IMR-90 (cell line): ENCODE results near the gene TNFAIP8L1. TPM values are rescaled to one million over a fixed set of nuclear protein-coding genes. Genes with fewer than 3 reads are reported as not detected.

Source experiments
- ATAC-seq: fragments of 200-7000 bp; cut with Tn5 transposase; 2 replicates; pipeline ENCODE4 v1.9.1; 2020; ENCODE audit warnings: low read depth, mild to moderate bottlenecking, moderate library complexity
- BruUV-seq: library from RNA; stranded (reverse); fragments of 400-500 nt; replicated peaks from 2 replicates; lab custom pipeline; 2021; lab: Mats Ljungman, UMichigan
- CTCF ChIA-PET: fragments of 300-600 bp; formaldehyde crosslinking; extraction: SDS; loops from one replicate; lab custom pipeline; 2021; ENCODE audit warnings: antibody characterized with exemption; lab: Yijun Ruan, JAX
- POLR2A ChIA-PET: fragments of 300-600 bp; sonication (Branson Sonifier 250); formaldehyde crosslinking; loops from one replicate; lab custom pipeline; 2022; ENCODE audit warnings: antibody characterized with exemption; ENCODE audit not compliant: unreplicated experiment; lab: Charles Lee
- DNase-seq: peaks from one replicate; pipeline ENCODE4 v3.0.0; 2013
- H2AFZ ChIP-seq: replicated peaks from 2 replicates; pipeline ENCODE3; 2013; ENCODE audit warnings: low read length, mild to moderate bottlenecking; ENCODE audit not compliant: poor library complexity
- H2AK5ac ChIP-seq: 2 replicates; pipeline ENCODE4 v1.6.1; 2013; ENCODE audit warnings: low read depth, low read length, inconsistent platforms
- H2AK9ac ChIP-seq: replicated peaks from 2 replicates; pipeline ENCODE3; 2013; ENCODE audit warnings: mild to moderate bottlenecking, low read depth, low read length, moderate library complexity; ENCODE audit not compliant: poor library complexity
- H2BK120ac ChIP-seq: 2 replicates; pipeline ENCODE4 v1.6.1; 2013; ENCODE audit warnings: low read depth, low read length, inconsistent platforms
- H2BK15ac ChIP-seq: 3 replicates; pipeline ENCODE4 v1.6.1; 2013; ENCODE audit warnings: low read depth, low read length, inconsistent platforms
- H2BK20ac ChIP-seq: 2 replicates; pipeline ENCODE4 v1.6.1; 2013; ENCODE audit warnings: low read depth, mild to moderate bottlenecking, inconsistent platforms, low read length, moderate library complexity
- H2BK5ac ChIP-seq: 2 replicates; pipeline ENCODE4 v1.6.1; 2013; ENCODE audit warnings: mild to moderate bottlenecking, low read depth, low read length, inconsistent platforms; ENCODE audit not compliant: poor library complexity, severe bottlenecking
- H3K14ac ChIP-seq: replicated peaks from 2 replicates; pipeline ENCODE4 v1.6.1; 2013; ENCODE audit warnings: low read depth, low read length, inconsistent platforms
- H3K18ac ChIP-seq: 2 replicates; pipeline ENCODE4 v1.6.1; 2013; ENCODE audit warnings: low read depth, low read length, control low read depth
- H3K23ac ChIP-seq: 2 replicates; pipeline ENCODE4 v1.6.1; 2013; ENCODE audit warnings: low read depth, low read length, inconsistent platforms
- H3K27ac ChIP-seq: 2 replicates; pipeline ENCODE4 v1.5.1; 2013; ENCODE audit warnings: mild to moderate bottlenecking, control low read depth, low read length; ENCODE audit not compliant: insufficient read depth
- H3K27me3 ChIP-seq: 2 replicates; pipeline ENCODE4 v1.6.1; 2013; ENCODE audit warnings: low read length; ENCODE audit not compliant: control insufficient read depth, insufficient read depth
- H3K36me3 ChIP-seq: 2 replicates; pipeline ENCODE4 v1.6.1; 2013; ENCODE audit warnings: low read length, mixed read lengths; ENCODE audit not compliant: control insufficient read depth, insufficient read depth
- H3K4ac ChIP-seq: 2 replicates; pipeline ENCODE4 v1.6.1; 2013; ENCODE audit warnings: low read depth, low read length, inconsistent platforms
- H3K4me1 ChIP-seq: 2 replicates; pipeline ENCODE4 v1.6.1; 2013; ENCODE audit warnings: low read length, mixed read lengths; ENCODE audit not compliant: control insufficient read depth, insufficient read depth
- H3K4me2 ChIP-seq: 2 replicates; pipeline ENCODE4 v1.6.1; 2013; ENCODE audit warnings: low read depth, mild to moderate bottlenecking, control low read depth, low read length, moderate library complexity
- H3K4me3 ChIP-seq: 2 replicates; pipeline ENCODE4 v1.5.1; 2013; ENCODE audit warnings: low read depth, mild to moderate bottlenecking, control low read depth, low read length, moderate library complexity; ENCODE audit not compliant: insufficient read depth
- H3K56ac ChIP-seq: 2 replicates; pipeline ENCODE4 v1.6.1; 2013; ENCODE audit warnings: low read length, inconsistent platforms; ENCODE audit not compliant: insufficient read depth; ENCODE audit errors: extremely low read depth
- H3K79me1 ChIP-seq, 2 experiments: 2 replicates each; pipeline ENCODE4 v1.6.1; 2013; ENCODE audit warnings: low read length in 2 of 2, inconsistent platforms in 1 of 2, low read depth in 1 of 2
- H3K9ac ChIP-seq: 2 replicates; pipeline ENCODE4 v1.6.1; 2013; ENCODE audit warnings: low read depth, low read length, control low read depth
- H3K9me1 ChIP-seq: 2 replicates; pipeline ENCODE4 v1.6.1; 2013; ENCODE audit warnings: low read length, inconsistent platforms; ENCODE audit not compliant: insufficient read depth
- H3K9me3 ChIP-seq: 2 replicates; pipeline ENCODE4 v1.6.1; 2013; ENCODE audit warnings: low read length; ENCODE audit not compliant: control insufficient read depth, insufficient read depth
- H4K20me1 ChIP-seq: 2 replicates; pipeline ENCODE4 v1.6.1; 2013; ENCODE audit warnings: low read length, inconsistent platforms; ENCODE audit not compliant: insufficient read depth
- H4K5ac ChIP-seq: 2 replicates; pipeline ENCODE4 v1.6.1; 2013; ENCODE audit warnings: mild to moderate bottlenecking, low read depth, low read length, control low read depth
- H4K8ac ChIP-seq, 2 experiments: 2 replicates each; pipeline ENCODE4 v1.6.1; 2013; ENCODE audit warnings: low read depth in 2 of 2, low read length in 2 of 2, control low read depth in 1 of 2, inconsistent platforms in 1 of 2
- H4K91ac ChIP-seq: 2 replicates; pipeline ENCODE4 v1.6.1; 2013; ENCODE audit warnings: low read depth, low read length, inconsistent platforms; ENCODE audit not compliant: insufficient read depth
- BHLHE40 ChIP-seq: fragments of 150-350 bp; IDR thresholded peaks from 2 replicates; pipeline ENCODE4 v1.6.1; 2016; ENCODE audit warnings: mild to moderate bottlenecking, low read depth, low read length
- CEBPB ChIP-seq: IDR thresholded peaks from 2 replicates; pipeline ENCODE4 v1.6.1; 2012; ENCODE audit warnings: low read depth, low read length, improper control_type of control experiment
- FOS ChIP-seq: fragments of 150-350 bp; IDR thresholded peaks from 2 replicates; pipeline ENCODE4 v1.6.1; 2016; ENCODE audit warnings: low read depth, low read length
- MAFK ChIP-seq: IDR thresholded peaks from 2 replicates; pipeline ENCODE4 v1.6.1; 2012; ENCODE audit warnings: low read depth, low read length, improper control_type of control experiment
- USF2 ChIP-seq: fragments of 150-350 bp; IDR thresholded peaks from 2 replicates; pipeline ENCODE4 v1.6.1; 2017; ENCODE audit warnings: mild to moderate bottlenecking, antibody characterized with exemption, low read length, low read depth
- WGBS, 2 experiments: methylation state at CpG; one replicate each; pipeline versions ENCODE4 v1.1.5 to v1.1.7; 2013; ENCODE audit warnings: missing lambda C conversion rate in 2 of 2; ENCODE audit not compliant: insufficient read length in 1 of 2; ENCODE audit errors: extremely low coverage in 2 of 2; 5-methylcytosine and 5-hydroxymethylcytosine counted together
- dilution Hi-C: fragments of 300-500 bp; cut with HindIII; formaldehyde crosslinking; loops from one replicate; pipeline ENCODE4 v1.14.3; 2018; ENCODE audit warnings: low sequenced_read_pairs; ENCODE audit not compliant: unreplicated experiment
- in situ Hi-C: fragments of 300-500 bp; cut with MboI; formaldehyde crosslinking; loops from 3 replicates; pipeline ENCODE4 v1.14.3; 2019; ENCODE audit warnings: low sequenced_read_pairs, inconsistent platforms, mixed read lengths
- intact Hi-C: fragments of 100-400 bp; cut with micrococcal nuclease; formaldehyde crosslinking; loops from 2 replicates; pipeline ENCODE4 v1.10.0; 2022
- polyA plus RNA-seq, 3 experiments: library from polyadenylated mRNA; depleted of rRNA; stranded (reverse); fragments of >200 nt; gene quantifications; 2 replicates each; pipeline ENCODE4 v1.2.3, GENCODE V29; 2012; ENCODE audit warnings: low replicate concordance in 1 of 3
- total RNA-seq: library from RNA; depleted of rRNA; stranded (reverse); fragments of >200 nt; gene quantifications from 2 replicates; pipeline ENCODE4 v1.2.3, GENCODE V29; 2012

Gene TNFAIP8L1
- total and polyA plus RNA-seq, 2 of the 4 experiments (the other 2 are of a cell fraction), result 2.5 to 6.0 TPM

DNA sequence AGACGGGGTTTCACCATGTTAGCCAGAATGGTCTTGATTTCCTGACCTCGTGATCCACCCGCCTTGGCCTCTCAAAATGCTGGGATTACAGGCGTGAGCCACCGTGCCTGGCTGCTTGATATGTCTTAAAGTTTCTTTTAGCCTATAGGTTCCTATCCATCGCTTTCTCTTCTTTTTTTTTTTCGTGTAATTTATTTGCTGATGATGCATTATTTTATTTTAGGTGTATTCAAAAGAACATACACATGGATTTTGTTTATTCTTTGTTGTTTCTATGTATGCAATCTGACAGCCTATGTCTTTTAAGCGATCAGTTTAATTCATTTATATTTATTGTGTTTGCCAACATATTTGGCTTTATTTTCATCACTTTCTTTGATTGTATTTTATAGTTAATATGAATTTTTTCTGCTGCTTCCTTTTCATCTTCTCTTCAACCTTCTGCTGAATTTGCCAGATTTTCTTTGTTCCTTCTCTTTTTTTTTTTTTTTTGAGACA lies 26.0 kb upstream of the TNFAIP8L1 start:
- CTCF ChIA-PET, result no interaction called here
- H3K27ac ChIP-seq, result no peak overlapping the region
- no peaks in the 10 kb centered on the region for H4K20me1 ChIP-seq
- no peak overlapping the region for H2AK9ac ChIP-seq
- WGBS, 2 experiments, result no CpG with 5 or more reads among the region's 8 CpGs
- H3K4ac ChIP-seq, result no peak overlapping the region
- no peaks in the 10 kb centered on the region for H3K79me1 ChIP-seq
- H2AFZ ChIP-seq, result no peak overlapping the region
- no peak overlapping the region for H4K5ac ChIP-seq
- H4K91ac ChIP-seq, result no peak overlapping the region
- H3K27me3 ChIP-seq, result peaks cover 39% of the 10 kb centered on the region
- H3K9me1 ChIP-seq, result no peaks in the 10 kb centered on the region
- no peak overlapping the region for H3K4me2 ChIP-seq
- H3K14ac ChIP-seq, result no peak overlapping the region
- no peaks in the 10 kb centered on the region for H3K9me3 ChIP-seq
- H2AK5ac ChIP-seq, result no peak overlapping the region
- ATAC-seq (no peak), DNase-seq (no peak)
- H2BK5ac ChIP-seq, result no peak overlapping the region
- H4K8ac ChIP-seq, result no peak overlapping the region
- intact Hi-C loops, result no loop called here
- H2BK20ac ChIP-seq, result no peak overlapping the region
- no TSS peak for BruUV-seq
- no peak for TF ChIP-seq USF2
- TF ChIP-seq MAFK, result peak; percentile 96
- no peak for TF ChIP-seq FOS
- no peak for TF ChIP-seq BHLHE40
- no peak for TF ChIP-seq CEBPB
- H3K18ac ChIP-seq, result no peak overlapping the region
- no peak overlapping the region for H3K9ac ChIP-seq
- H3K36me3 ChIP-seq, result no peaks in the 10 kb centered on the region
- no peak overlapping the region for H2BK120ac ChIP-seq
- no peak overlapping the region for H2BK15ac ChIP-seq
- H3K4me3 ChIP-seq, result no peak overlapping the region
- in situ Hi-C loops, result no loop called here
- POLR2A ChIA-PET, result no interaction called here
- no peaks in the 10 kb centered on the region for H3K4me1 ChIP-seq
- dilution Hi-C loops, result no loop called here
- no peak overlapping the region for H3K56ac ChIP-seq
- no peak overlapping the region for H3K23ac ChIP-seq
